ELF-1 (cell line): ENCODE data around the gene MLEC.

Experiments
- DNase-seq: peaks from one replicate; pipeline ENCODE4 v3.0.0-alpha.2; 2016; ENCODE audit warnings: low read depth, low spot score

MLEC gene, protein sequence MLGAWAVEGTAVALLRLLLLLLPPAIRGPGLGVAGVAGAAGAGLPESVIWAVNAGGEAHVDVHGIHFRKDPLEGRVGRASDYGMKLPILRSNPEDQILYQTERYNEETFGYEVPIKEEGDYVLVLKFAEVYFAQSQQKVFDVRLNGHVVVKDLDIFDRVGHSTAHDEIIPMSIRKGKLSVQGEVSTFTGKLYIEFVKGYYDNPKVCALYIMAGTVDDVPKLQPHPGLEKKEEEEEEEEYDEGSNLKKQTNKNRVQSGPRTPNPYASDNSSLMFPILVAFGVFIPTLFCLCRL

GRCh38 chr12:120686690-120687577, at the start of gene MLEC:
TSS of gene MLEC (plus strand) at chr12:120687149. CDS start at chr12:120687297, 148 bp downstream.
- DNase-seq: peak; percentile 99

DNA sequence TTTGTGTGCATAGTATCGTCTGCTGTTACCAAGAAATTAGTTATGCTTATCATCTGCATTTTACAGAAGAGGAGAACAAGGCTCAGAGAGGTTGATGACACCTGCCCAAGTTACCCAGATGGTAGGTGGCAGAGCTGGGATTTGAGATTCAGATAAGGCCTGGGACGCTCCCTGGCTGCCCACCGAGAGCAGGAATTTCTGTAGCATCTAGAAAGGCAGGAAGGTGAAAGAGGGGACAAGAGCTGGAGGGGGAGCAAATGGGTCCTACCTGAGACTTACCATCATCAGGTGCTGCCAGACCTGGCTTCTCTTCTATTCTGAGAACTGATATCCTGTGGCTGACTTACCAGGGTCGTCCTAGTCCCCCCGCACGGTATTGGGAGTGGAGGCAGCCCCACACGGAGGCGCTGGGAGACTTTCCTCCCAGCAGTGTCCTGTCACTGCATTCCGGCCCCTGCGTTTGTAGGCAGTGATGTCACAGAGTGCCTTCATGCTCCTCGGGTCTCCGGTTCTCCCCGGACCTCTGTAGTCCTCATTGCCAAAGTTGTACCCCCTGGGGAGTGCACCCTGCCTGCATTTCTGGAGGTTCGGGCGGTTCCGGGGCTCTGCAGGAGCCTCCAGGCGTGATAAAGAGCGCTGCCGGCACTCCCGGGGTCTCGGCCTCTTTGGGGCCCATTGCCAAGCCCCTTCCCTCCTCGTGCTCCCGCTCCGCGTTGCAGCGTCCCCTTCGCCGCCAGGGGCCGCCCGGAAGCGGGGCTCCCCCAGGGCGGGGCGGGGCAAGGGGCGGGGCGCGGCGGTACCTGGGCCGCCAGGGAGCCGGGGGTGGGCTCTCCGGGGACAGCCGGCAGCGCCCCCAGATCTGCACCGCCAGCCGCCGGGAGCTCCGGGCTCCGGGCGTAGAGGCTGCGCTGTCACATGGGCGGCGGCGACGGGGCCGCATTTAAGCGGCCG, 46.9 kb upstream of the MLEC start, which contains the start of gene CABP1:
CABP1 (plus strand) TSS at position 856 of the 951 bp plus-strand sequence; CDS start at position 916, 60 bp downstream.
- peak; percentile 64 for DNase-seq

GRCh38 chr12:120640861-120641833, 45.8 kb upstream of the MLEC start:
- peak; percentile 84 for DNase-seq

GRCh38 chr12:120642121-120642520, 44.8 kb upstream of the MLEC start:
- DNase-seq: no peak

GRCh38 chr12:120642826-120643225, 44.1 kb upstream of the MLEC start:
- no peak for DNase-seq

DNA sequence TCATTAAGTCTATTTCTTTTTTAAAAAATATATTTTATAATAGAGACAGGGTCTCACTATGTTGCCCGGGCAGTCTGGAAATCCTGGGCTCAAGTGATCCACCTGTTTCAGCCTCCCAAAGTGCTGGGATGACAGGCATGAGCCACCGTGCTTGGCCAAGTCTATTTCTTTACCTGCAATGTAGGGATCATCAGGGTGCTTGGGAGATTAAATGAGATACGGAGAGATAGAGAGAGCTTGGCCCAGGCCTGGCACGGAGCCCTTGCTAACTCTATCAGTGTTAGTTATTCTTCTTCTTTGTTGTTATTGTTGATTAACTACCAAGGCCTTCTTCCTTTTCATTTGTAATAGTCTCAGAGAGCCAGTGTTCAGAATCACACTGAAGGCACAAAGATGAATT, 43.4 kb upstream of the MLEC start:
- no peak for DNase-seq

DNA sequence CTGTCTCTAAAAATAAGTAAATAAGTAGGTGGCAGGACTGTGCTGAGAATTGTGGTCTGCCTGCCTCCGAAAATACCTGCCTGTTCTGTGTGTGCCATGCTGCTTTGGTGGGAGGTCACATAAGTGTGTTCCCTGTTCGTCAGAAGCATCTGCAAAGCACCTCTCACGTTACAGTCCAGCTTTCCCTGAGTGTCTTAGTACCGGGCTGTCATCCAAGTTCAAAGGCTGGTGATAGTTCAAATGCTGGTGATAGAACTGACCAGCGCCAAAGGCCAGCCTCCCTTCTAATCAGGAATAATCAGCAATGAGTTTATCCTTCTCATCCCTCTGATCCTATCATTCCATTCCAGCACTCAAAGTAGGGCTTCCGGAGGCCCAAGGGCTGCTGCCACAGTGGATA, 40.9 kb upstream of the MLEC start:
- DNase-seq: no peak

DNA sequence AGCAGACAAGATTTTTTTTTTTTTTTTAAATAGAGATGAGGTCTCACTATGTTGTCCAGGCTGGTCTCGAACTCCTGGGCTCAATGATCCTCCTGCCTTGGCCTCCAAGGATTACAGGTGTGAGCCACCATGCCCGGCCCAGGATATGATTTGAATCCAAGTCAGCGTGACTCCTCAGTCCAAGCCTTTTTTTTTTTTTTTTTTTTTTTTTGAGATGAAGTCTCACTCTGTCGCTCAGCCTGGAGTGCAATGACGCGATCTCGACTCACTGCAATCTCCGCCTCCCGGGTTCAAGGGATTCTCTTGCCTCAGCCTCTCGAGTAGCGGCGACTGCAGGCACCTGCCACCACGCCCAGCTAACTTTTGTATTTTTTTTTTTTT, 39.6 kb upstream of the MLEC start:
- DNase-seq: no peak

- peak; percentile 67 for DNase-seq
Observed at GRCh38 chr12:120649442-120650232, 37.3 kb upstream of the MLEC start.

DNA sequence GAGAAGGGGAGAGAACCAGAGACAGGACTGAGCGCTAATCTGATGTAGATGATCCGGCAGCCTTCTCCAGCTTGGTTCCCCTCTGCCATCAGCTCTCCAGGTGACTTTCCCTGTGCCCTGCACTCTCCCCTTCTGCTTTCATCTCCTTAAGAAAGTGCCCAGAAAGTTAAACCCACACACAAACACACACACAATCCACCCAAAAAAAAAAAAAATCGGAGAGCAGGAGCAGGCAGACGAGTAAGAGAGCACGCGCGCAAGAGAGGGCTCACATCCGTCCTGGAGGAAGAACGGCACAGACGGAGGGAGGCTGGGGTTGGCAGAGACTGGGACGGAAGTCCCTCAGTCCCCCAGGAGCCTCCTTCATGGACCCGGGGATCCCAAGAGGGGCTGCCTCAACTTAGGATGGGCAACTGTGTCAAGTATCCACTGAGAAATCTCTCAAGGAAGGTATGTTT, 36.7 kb upstream of the MLEC start:
- no peak for DNase-seq

- no peak for DNase-seq
Observed at GRCh38 chr12:120651821-120652220, 35.1 kb upstream of the MLEC start.

GRCh38 chr12:120652656-120653435, 34.1 kb upstream of the MLEC start:
- DNase-seq: no peak

DNA sequence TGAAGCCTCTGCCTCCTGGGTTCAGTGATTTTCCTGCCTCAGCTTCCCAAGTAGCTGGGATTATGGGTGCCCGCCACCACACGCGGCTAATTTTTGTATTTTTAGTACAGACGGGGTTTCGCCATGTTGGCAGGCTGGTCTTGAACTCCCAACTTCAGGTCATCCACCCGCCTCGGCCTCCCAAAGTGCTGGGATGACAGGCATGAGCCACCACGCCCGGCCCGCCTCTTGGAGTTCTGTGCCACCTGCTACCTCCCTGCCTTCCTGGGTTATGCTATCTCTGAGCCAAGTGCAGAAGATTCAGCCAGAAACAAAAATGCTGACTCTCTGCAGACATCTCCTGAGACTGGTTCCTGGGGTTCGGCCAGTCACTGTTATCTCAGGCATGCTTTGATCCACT, 33.3 kb upstream of the MLEC start:
- no peak for DNase-seq

DNA sequence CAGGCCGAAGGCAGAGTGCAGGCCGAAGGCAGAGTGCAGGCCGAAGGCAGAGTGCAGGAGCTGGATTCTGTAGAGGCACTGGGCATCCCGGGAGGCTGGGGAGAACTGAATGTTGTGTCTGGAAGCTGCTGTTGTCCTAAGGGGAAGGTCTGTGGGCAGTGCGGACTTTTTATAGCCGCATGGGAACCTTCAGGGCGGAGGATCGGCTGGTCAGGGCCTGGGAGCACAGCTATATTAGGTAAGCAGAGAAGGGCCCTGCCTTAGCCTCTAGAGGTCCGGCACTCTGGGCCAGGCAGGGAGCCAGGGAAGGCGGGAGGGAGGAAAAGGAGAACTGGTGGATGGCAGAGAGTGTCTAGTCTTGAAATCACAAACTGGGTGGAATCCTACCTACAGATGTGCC, 32.3 kb upstream of the MLEC start:
- DNase-seq: peak; percentile 33

- no peak for DNase-seq
Observed at GRCh38 chr12:120656008-120656407, 30.9 kb upstream of the MLEC start.

DNA sequence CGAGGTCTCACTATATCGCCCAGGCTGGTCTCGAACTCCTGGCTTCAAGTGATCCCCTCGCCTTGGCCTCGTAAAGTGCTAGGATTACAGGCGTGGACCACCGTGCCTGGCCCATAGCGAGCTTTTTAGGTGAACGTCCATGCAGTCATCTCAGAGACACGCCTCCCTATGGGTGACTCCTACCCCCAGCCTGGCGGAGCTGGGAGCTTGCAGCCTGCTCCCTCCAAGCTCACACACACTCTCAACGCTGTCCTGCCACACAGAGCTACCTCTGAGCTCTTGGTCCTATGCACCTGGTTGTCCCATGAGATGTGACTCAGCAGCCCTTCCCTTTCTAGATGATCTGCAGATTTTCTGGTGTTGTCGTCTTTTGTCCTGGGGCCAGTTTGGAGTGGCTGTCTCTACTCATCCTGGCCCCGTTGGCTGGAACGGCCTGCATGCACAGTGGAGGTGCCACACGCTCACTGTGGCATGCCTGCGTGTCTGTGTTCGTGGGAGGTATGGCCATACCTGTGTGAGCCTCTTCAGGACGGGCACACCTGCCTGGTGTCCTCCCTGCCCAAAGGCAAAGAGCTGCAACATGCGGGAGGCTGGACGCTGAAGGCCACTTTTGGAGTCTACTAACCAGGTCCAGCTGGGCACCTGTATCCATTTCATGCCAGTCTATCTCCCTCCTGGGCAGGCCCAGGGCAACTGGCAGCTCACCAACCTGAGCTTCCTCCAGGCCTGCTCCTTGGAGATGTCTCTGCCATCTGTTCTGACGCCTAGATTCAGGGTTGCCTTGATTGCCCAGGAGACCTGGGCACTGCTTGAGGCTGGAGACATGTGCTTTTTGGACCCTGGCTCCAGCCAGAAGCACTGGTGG, 28.4 kb upstream of the MLEC start:
- DNase-seq: no peak

GRCh38 chr12:120659151-120659525, 27.8 kb upstream of the MLEC start:
- no peak for DNase-seq

GRCh38 chr12:120661432-120661831, 25.5 kb upstream of the MLEC start:
- no peak for DNase-seq
